PC-9 (cell line): Measurements from ENCODE around the gene NFKBIL1. TPM values are rescaled to one million over a fixed set of nuclear protein-coding genes. Genes with fewer than 3 reads are reported as not detected.

Experiments
- BruUV-seq: library from RNA; stranded (reverse); fragments of 400-500 nt; replicated peaks from 2 replicates; lab custom pipeline; 2021; lab: Mats Ljungman, UMichigan
- CTCF ChIA-PET: fragments of 300-600 bp; sonication (Branson Sonifier 250); formaldehyde crosslinking; loops from one replicate; lab custom pipeline; 2022; ENCODE audit warnings: antibody characterized with exemption; lab: Charles Lee
- POLR2A ChIA-PET: fragments of 300-600 bp; sonication (Branson Sonifier 250); formaldehyde crosslinking; loops from one replicate; lab custom pipeline; 2022; ENCODE audit warnings: antibody characterized with exemption; ENCODE audit not compliant: unreplicated experiment; lab: Charles Lee
- DNase-seq, 2 experiments: peaks; one replicate each; pipeline versions ENCODE4 v3.0.0 to v3.0.0-alpha.2; 2015 to 2022; ENCODE audit warnings: mixed read lengths in 1 of 2
- H2AFZ ChIP-seq: fragments of 200-600 bp; sonication (generic); 2 replicates; pipeline ENCODE4 v1.8.1; 2017; ENCODE audit warnings: antibody characterized with exemption
- H3F3A ChIP-seq: fragments of 200-600 bp; sonication (generic); 2 replicates; pipeline ENCODE4 v1.8.1; 2017; ENCODE audit warnings: antibody characterized with exemption, mild to moderate bottlenecking, low read depth; ENCODE audit not compliant: insufficient read depth
- H3K27ac ChIP-seq: fragments of 200-600 bp; sonication (generic); 2 replicates; pipeline ENCODE4 v1.6.1; 2016; ENCODE audit warnings: mixed run types
- H3K27me3 ChIP-seq: fragments of 200-600 bp; sonication (generic); 2 replicates; pipeline ENCODE4 v1.6.1; 2016; ENCODE audit warnings: low read depth, mixed run types; ENCODE audit not compliant: insufficient read depth
- H3K36me3 ChIP-seq: fragments of 200-600 bp; sonication (generic); 2 replicates; pipeline ENCODE4 v1.6.1; 2016; ENCODE audit warnings: low read depth, mixed run types
- H3K4me1 ChIP-seq: fragments of 200-600 bp; sonication (generic); replicated peaks from 2 replicates; pipeline ENCODE4 v1.6.1; 2016; ENCODE audit warnings: mixed run types; ENCODE audit not compliant: insufficient read depth
- H3K4me2 ChIP-seq: fragments of 200-600 bp; sonication (generic); 2 replicates; pipeline ENCODE4 v1.6.1; 2017; ENCODE audit warnings: mixed run types
- H3K4me3 ChIP-seq: fragments of 200-600 bp; sonication (generic); 2 replicates; pipeline ENCODE4 v1.6.1; 2016; ENCODE audit warnings: mixed run types
- H3K79me2 ChIP-seq: fragments of 200-600 bp; sonication (generic); 2 replicates; pipeline ENCODE4 v1.6.1; 2017; ENCODE audit warnings: low read depth, mixed run types
- H3K9me2 ChIP-seq: fragments of 200-600 bp; sonication (generic); 2 replicates; pipeline ENCODE4 v1.8.1; 2017; ENCODE audit warnings: mild to moderate bottlenecking; ENCODE audit not compliant: insufficient read depth
- H3K9me3 ChIP-seq: fragments of 200-600 bp; sonication (generic); 2 replicates; pipeline ENCODE4 v1.8.1; 2016; ENCODE audit warnings: low read depth; ENCODE audit not compliant: insufficient read depth
- H4K20me1 ChIP-seq: fragments of 200-600 bp; sonication (generic); 2 replicates; pipeline ENCODE4 v1.8.1; 2017; ENCODE audit not compliant: insufficient read depth
- CTCF ChIP-seq: fragments of 200-600 bp; sonication (generic); conservative IDR thresholded peaks from 2 replicates; pipeline ENCODE4 v1.6.1; 2017; ENCODE audit warnings: mixed run types, antibody characterized with exemption, mild to moderate bottlenecking, moderate library complexity
- EZH2 ChIP-seq: fragments of 200-600 bp; sonication (generic); IDR thresholded peaks from 2 replicates; pipeline ENCODE4 v1.8.0; 2017; ENCODE audit warnings: antibody characterized with exemption, low read depth
- intact Hi-C: fragments of 100-400 bp; cut with micrococcal nuclease; formaldehyde crosslinking; loops from one replicate; pipeline ENCODE4 v1.10.0; 2022; ENCODE audit not compliant: unreplicated experiment
- total RNA-seq: library from RNA; stranded (reverse); gene quantifications from 2 replicates; pipeline ENCODE4 v1.2.3, GENCODE V29; 2021

Gene NFKBIL1
- total RNA-seq, 1 experiment from 2014 or later = 26.1 TPM

GRCh38 chr6:31529329-31530150 is 17.9 kb upstream of the NFKBIL1 start:
- TF ChIP-seq CTCF = no peak
- no peak for TF ChIP-seq EZH2
- intact Hi-C loops = loop anchor here (5.0 kb wide), 1 partner anchor 37 kb away; no protein-coding TSS in a partner anchor
- Histone ChIP-seq H3F3A (peaks cover 59% of the 10 kb centered on the region), H2AFZ (no peak overlapping the region), H3K4me2 (no peak overlapping the region), H3K9me2 (no peaks in the 10 kb centered on the region), H3K4me3 (no peak overlapping the region), H3K27me3 (no peaks in the 10 kb centered on the region), H3K9me3 (no peaks in the 10 kb centered on the region), H3K4me1 (0 out of 2 replicates have a peak, but pooled peaks cover 7% of the 10 kb centered on the region), H4K20me1 (peaks cover 47% of the 10 kb centered on the region), H3K79me2 (0 out of 2 replicates have a peak, but pooled peaks cover 5% of the 10 kb centered on the region), H3K27ac (no peak overlapping the region), H3K36me3 (peaks cover 34% of the 10 kb centered on the region)
- no TSS peak for BruUV-seq
- DNase-seq = no peak
- POLR2A ChIA-PET = interaction anchor here (0.7 kb wide), 1 partner anchor 41 kb away, joined by 5 read pairs; no protein-coding TSS in a partner anchor
- CTCF ChIA-PET = no interaction called here

GRCh38 chr6:31530659-31531058 is 16.7 kb upstream of the NFKBIL1 start:
- TF ChIP-seq EZH2 (no peak), CTCF (no peak)
- Histone ChIP-seq H3K36me3 (peaks cover 41% of the 10 kb centered on the region), H3F3A (peaks cover 69% of the 10 kb centered on the region), H3K9me3 (no peaks in the 10 kb centered on the region), H3K79me2 (peaks cover 11% of the 10 kb centered on the region), H3K9me2 (no peaks in the 10 kb centered on the region), H4K20me1 (peaks cover 58% of the 10 kb centered on the region), H3K27me3 (no peaks in the 10 kb centered on the region), H3K4me1 (0 out of 2 replicates have a peak, but pooled peaks cover 7% of the 10 kb centered on the region), H3K4me3 (no peak overlapping the region), H2AFZ (no peak overlapping the region), H3K27ac (no peak overlapping the region), H3K4me2 (no peak overlapping the region)
- no TSS peak for BruUV-seq
- DNase-seq = no peak
- ChIA-PET CTCF (no interaction called here), POLR2A (no interaction called here)
- intact Hi-C loops = no loop called here

GRCh38 chr6:31531162-31531561 is 16.2 kb upstream of the NFKBIL1 start:
- peaks cover 16% of the 10 kb centered on the region for H3K79me2 ChIP-seq
- DNase-seq = no peak
- H2AFZ ChIP-seq = no peak overlapping the region
- H3K27ac ChIP-seq = no peak overlapping the region
- no peaks in the 10 kb centered on the region for H3K9me3 ChIP-seq
- CTCF ChIA-PET = interaction anchor here (0.7 kb wide), 1 partner anchor 80 kb away, joined by 3 read pairs; no protein-coding TSS in a partner anchor
- TF ChIP-seq CTCF = no peak
- no peak for TF ChIP-seq EZH2
- POLR2A ChIA-PET = interaction anchor here (0.6 kb wide), 2 partner anchors 9 to 35 kb away, joined by 5 to 6 read pairs; no protein-coding TSS in a partner anchor
- peaks cover 63% of the 10 kb centered on the region for H4K20me1 ChIP-seq
- no peaks in the 10 kb centered on the region for H3K27me3 ChIP-seq
- peaks cover 74% of the 10 kb centered on the region for H3F3A ChIP-seq
- intact Hi-C loops = no loop called here
- no TSS peak for BruUV-seq
- H3K9me2 ChIP-seq = no peaks in the 10 kb centered on the region
- H3K4me2 ChIP-seq = no peak overlapping the region
- peaks cover 46% of the 10 kb centered on the region for H3K36me3 ChIP-seq
- no peak overlapping the region for H3K4me3 ChIP-seq
- 0 out of 2 replicates have a peak, but pooled peaks cover 4% of the 10 kb centered on the region for H3K4me1 ChIP-seq
